GM12878 (cell line): ENCODE measurements around the gene BIVM. TPM values are rescaled to one million over a fixed set of nuclear protein-coding genes. Genes with fewer than 3 reads are reported as not detected.

Experiments used
- GABPA ChIP-seq: IDR thresholded peaks from 2 replicates; pipeline ENCODE4 v1.6.1; 2014; ENCODE audit warnings: antibody characterized with exemption, low read depth, mild to moderate bottlenecking, inconsistent platforms
- RB1 ChIP-seq: fragments of 450-650 bp; formaldehyde crosslinking; IDR thresholded peaks from 2 replicates; pipeline ENCODE4 v1.6.1; 2017; ENCODE audit warnings: mild to moderate bottlenecking, borderline replicate concordance
- RCOR1 ChIP-seq: conservative IDR thresholded peaks from 2 replicates; pipeline ENCODE4 v1.6.1; 2012; ENCODE audit warnings: low read depth, low read length, improper control_type of control experiment
- SIX5 ChIP-seq: IDR thresholded peaks from 2 replicates; pipeline ENCODE4 v1.6.1; 2011; ENCODE audit warnings: mild to moderate bottlenecking, low read depth, low read length, moderate library complexity; ENCODE audit not compliant: severe bottlenecking
- SMAD5 ChIP-seq: IDR thresholded peaks from 2 replicates; pipeline ENCODE4 v1.6.1; 2016; ENCODE audit warnings: antibody characterized with exemption, low read depth
- polyA plus RNA-seq, 11 experiments: library from polyadenylated mRNA; depleted of rRNA in 4 of 11; unstranded in 6 of 11; stranded (reverse) in 5 of 11; fragments of >200 nt; fragmentation: Nextera tagmentation in 4 of 11; fragmentation: Illumina TruSeq in 1 of 11; extraction: Ambion mirVana in 4 of 11; extraction: Trizol in 1 of 11; gene quantifications; 1 replicate in 1 of 11; 2 replicates in 10 of 11; pipeline versions ENCODE4 v1.2.1 to v1.2.3, GENCODE V29; 2011 to 2016; ENCODE audit warnings: inconsistent platforms in 2 of 11, missing spikeins in 2 of 11, low read depth in 1 of 11
- total RNA-seq, 4 experiments: library from RNA; depleted of rRNA in 3 of 4; stranded (reverse); fragments of >200 nt in 3 of 4; fragmentation: Illumina TruSeq in 1 of 4; extraction: Trizol in 1 of 4; gene quantifications; 2 replicates each; pipeline versions ENCODE4 v1.2.1 to v1.2.3, GENCODE V29; 2013 to 2021
- TF ChIP-seq, protein P1 (sequence below): fragments of 450-650 bp; IDR thresholded peaks from 2 replicates; pipeline ENCODE4 v1.6.1; 2016; ENCODE audit warnings: mild to moderate bottlenecking
- TF ChIP-seq, protein P2 (sequence below): fragments of 450-650 bp; conservative IDR thresholded peaks from 2 replicates; pipeline ENCODE4 v1.6.1; 2017; ENCODE audit warnings: mild to moderate bottlenecking, moderate library complexity

The BIVM gene
- total and polyA plus RNA-seq, 10 of the 15 experiments (the other 5 are each of a cell fraction or from before 2014, with no cell fraction given), result 3.4 to 20.1 (median 14.1) TPM

GRCh38 chr13:102846261-102847015 lies 47.5 kb downstream of the BIVM start (continued):
- no peak for TF ChIP-seq RCOR1
- TF ChIP-seq SIX5, result no peak
- no peak for TF ChIP-seq GABPA
- no peak for TF ChIP-seq RB1
- no peak for TF ChIP-seq SMAD5
- TF ChIP-seq, protein P1, sequence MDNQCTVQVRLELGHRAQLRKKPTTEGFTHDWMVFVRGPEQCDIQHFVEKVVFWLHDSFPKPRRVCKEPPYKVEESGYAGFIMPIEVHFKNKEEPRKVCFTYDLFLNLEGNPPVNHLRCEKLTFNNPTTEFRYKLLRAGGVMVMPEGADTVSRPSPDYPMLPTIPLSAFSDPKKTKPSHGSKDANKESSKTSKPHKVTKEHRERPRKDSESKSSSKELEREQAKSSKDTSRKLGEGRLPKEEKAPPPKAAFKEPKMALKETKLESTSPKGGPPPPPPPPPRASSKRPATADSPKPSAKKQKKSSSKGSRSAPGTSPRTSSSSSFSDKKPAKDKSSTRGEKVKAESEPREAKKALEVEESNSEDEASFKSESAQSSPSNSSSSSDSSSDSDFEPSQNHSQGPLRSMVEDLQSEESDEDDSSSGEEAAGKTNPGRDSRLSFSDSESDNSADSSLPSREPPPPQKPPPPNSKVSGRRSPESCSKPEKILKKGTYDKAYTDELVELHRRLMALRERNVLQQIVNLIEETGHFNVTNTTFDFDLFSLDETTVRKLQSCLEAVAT, result no peak
- TF ChIP-seq, protein P2, sequence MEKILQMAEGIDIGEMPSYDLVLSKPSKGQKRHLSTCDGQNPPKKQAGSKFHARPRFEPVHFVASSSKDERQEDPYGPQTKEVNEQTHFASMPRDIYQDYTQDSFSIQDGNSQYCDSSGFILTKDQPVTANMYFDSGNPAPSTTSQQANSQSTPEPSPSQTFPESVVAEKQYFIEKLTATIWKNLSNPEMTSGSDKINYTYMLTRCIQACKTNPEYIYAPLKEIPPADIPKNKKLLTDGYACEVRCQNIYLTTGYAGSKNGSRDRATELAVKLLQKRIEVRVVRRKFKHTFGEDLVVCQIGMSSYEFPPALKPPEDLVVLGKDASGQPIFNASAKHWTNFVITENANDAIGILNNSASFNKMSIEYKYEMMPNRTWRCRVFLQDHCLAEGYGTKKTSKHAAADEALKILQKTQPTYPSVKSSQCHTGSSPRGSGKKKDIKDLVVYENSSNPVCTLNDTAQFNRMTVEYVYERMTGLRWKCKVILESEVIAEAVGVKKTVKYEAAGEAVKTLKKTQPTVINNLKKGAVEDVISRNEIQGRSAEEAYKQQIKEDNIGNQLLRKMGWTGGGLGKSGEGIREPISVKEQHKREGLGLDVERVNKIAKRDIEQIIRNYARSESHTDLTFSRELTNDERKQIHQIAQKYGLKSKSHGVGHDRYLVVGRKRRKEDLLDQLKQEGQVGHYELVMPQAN, result 0 out of 2 replicates have a peak, but pooled peaks have one; percentile 3
